ENCODE results near the gene FLRT2. TPM values are rescaled to one million over a fixed set of nuclear protein-coding genes. Genes with fewer than 3 reads are reported as not detected.

FLRT2 gene
- total and polyA plus RNA-seq, 2 of the 4 experiments (the other 2 are of a cell fraction): 10.2 to 13.1 TPM

- Histone ChIP-seq H3K4me2 (ENCODE audit: low read depth, low read length) (no peak overlapping the region), H3K9me3 (ENCODE audit: control insufficient read depth, insufficient read depth, low read length) (no peaks in the 10 kb centered on the region), H3K18ac (ENCODE audit: low read depth, low read length) (no peak overlapping the region), H2AK5ac (ENCODE audit: low read depth, low read length) (no peak overlapping the region), H2AK9ac (replicated peaks; ENCODE audit: low read depth, low read length, poor library complexity) (no peak overlapping the region), H3K9me1 (ENCODE audit: insufficient read depth, low read length) (no peaks in the 10 kb centered on the region), H3K23ac (ENCODE audit: low read depth, low read length) (no peak overlapping the region), H4K5ac (ENCODE audit: low read depth, low read length) (no peak overlapping the region), H2BK20ac (ENCODE audit: low read depth, low read length) (peak overlapping the region; percentile 53; the same call in 1 of the 2 replicates), H2AFZ (replicated peaks; ENCODE audit: low read length, poor library complexity) (no peak overlapping the region), H3K56ac (ENCODE audit: extremely low read depth, insufficient read depth, low read length) (no peak overlapping the region), H3K4me3 (ENCODE audit: insufficient read depth, low read depth, low read length) (no peak overlapping the region), H3K27ac (ENCODE audit: insufficient read depth, low read length) (no peak overlapping the region), H3K79me1 (ENCODE audit: low read depth in 1 of 2, low read length in 2 of 2) (no peaks in the 10 kb centered on the region), H4K8ac (ENCODE audit: low read depth in 2 of 2, low read length in 2 of 2) (no peak overlapping the region), H4K20me1 (ENCODE audit: insufficient read depth, low read length) (no peaks in the 10 kb centered on the region), H3K9ac (ENCODE audit: low read depth, low read length) (no peak overlapping the region), H2BK5ac (ENCODE audit: low read depth, low read length, poor library complexity, severe bottlenecking) (no peak overlapping the region), H2BK120ac (ENCODE audit: low read depth, low read length) (no peak overlapping the region), H3K4me1 (ENCODE audit: control insufficient read depth, insufficient read depth, low read length) (peaks cover 4% of the 10 kb centered on the region), H3K36me3 (ENCODE audit: control insufficient read depth, insufficient read depth, low read length) (no peaks in the 10 kb centered on the region), H3K4ac (ENCODE audit: low read depth, low read length) (no peak overlapping the region), H2BK15ac (ENCODE audit: low read depth, low read length) (no peak overlapping the region), H4K91ac (ENCODE audit: insufficient read depth, low read depth, low read length) (no peak overlapping the region), H3K14ac (replicated peaks; ENCODE audit: low read depth, low read length) (peak overlapping the region; percentile 47; the same call in 1 of the 2 replicates), H3K27me3 (ENCODE audit: control insufficient read depth, insufficient read depth, low read length) (no peaks in the 10 kb centered on the region)
- in situ Hi-C loops (cut with MboI; ENCODE audit: low sequenced_read_pairs): loop anchor here (10.0 kb wide), 1 partner anchor 1526 kb away; no protein-coding TSS in a partner anchor
- dilution Hi-C loops (cut with HindIII; ENCODE audit: low sequenced_read_pairs, unreplicated experiment): no loop called here
- no CpG with 5 or more reads among the region's 4 CpGs for WGBS, 2 experiments (ENCODE audit: extremely low coverage in 2 of 2, insufficient read length in 1 of 2)
- TF ChIP-seq FOS (IDR thresholded peaks at IDR 0.05; ENCODE audit: low read depth, low read length): no peak
- TF ChIP-seq SMC3 (IDR thresholded peaks at IDR 0.05; ENCODE audit: low read depth, low read length): no peak
- TF ChIP-seq POLR2A (IDR thresholded peaks at IDR 0.05; ENCODE audit: low read depth, low read length): no peak
- BruUV-seq (replicated peaks): no TSS peak
- ChIA-PET POLR2A (ENCODE audit: unreplicated experiment) (no interaction called here), CTCF (no interaction called here)
- DNase-seq: no peak
- ATAC-seq (ENCODE audit: low read depth): no peak
- intact Hi-C loops (cut with micrococcal nuclease): loop anchor here (10.0 kb wide), 5 partner anchors 206 to 866 kb away; no protein-coding TSS in a partner anchor
These were observed 9.4 kb upstream of the FLRT2 start for GRCh38 chr14:85520581-85520980.
